Activated CD4-positive, CD25-positive, alpha-beta regulatory T cell treated with anti-CD3 and anti-CD28 coated beads, Interleukin-2, amount 50 U/mL, for 72 hours (primary cell): ENCODE results near the gene KLHL20.
"Not testable (repeated sequence)": the region's sequence is repeated elsewhere in the genome, so short reads cannot be mapped to it uniquely, and the experiment has no call there.

Experiments used
- DNase-seq: peaks from one replicate; pipeline ENCODE4 v3.0.0; 2021

Gene KLHL20

GRCh38 chr1:173714759-173715537 lies at the start of gene KLHL20:
Gene KLHL20 (plus strand): TSS chr1:173714981. CDS start chr1:173716044, 1,063 bp downstream.
- peak; percentile 80 for DNase-seq

- DNase-seq, result no peak
Observed at GRCh38 chr1:173666646-173667045, 48.1 kb upstream of the KLHL20 start.

- no peak for DNase-seq
Observed at GRCh38 chr1:173669491-173669941, 45.3 kb upstream of the KLHL20 start, which contains the start of gene ANKRD45. Gene ANKRD45 (minus strand): TSS chr1:173669851. CDS start chr1:173659418, 10,433 bp downstream.

GRCh38 chr1:173674496-173674895 lies 40.3 kb upstream of the KLHL20 start:
- not testable (repeated sequence) for DNase-seq

GRCh38 chr1:173680152-173680551 lies 34.6 kb upstream of the KLHL20 start:
- not testable (repeated sequence) for DNase-seq

GRCh38 chr1:173682184-173682583 lies 32.6 kb upstream of the KLHL20 start:
- no peak for DNase-seq

- not testable (repeated sequence) for DNase-seq
Observed at GRCh38 chr1:173683838-173684237, 30.9 kb upstream of the KLHL20 start.

- not testable (repeated sequence) for DNase-seq
Observed at GRCh38 chr1:173685121-173685520, 29.7 kb upstream of the KLHL20 start.

- no peak for DNase-seq
Observed at GRCh38 chr1:173688300-173688699, 26.5 kb upstream of the KLHL20 start.

- no peak for DNase-seq
Observed at GRCh38 chr1:173693238-173693637, 21.5 kb upstream of the KLHL20 start.

- DNase-seq, result not testable (repeated sequence)
Observed at GRCh38 chr1:173701299-173701698, 13.5 kb upstream of the KLHL20 start.

- DNase-seq, result no peak
Observed at GRCh38 chr1:173702736-173703135, 12.0 kb upstream of the KLHL20 start.

- DNase-seq, result no peak
Observed at GRCh38 chr1:173705117-173705516, 9.7 kb upstream of the KLHL20 start.

GRCh38 chr1:173708787-173709186 lies 6.0 kb upstream of the KLHL20 start:
- no peak for DNase-seq

- DNase-seq, result no peak
Observed at GRCh38 chr1:173714441-173714758, 381 bp upstream of the KLHL20 start.

- DNase-seq, result no peak
Observed at GRCh38 chr1:173715538-173715844, 710 bp downstream of the KLHL20 start.

- DNase-seq, result no peak
Observed at GRCh38 chr1:173717238-173717637, 2.5 kb downstream of the KLHL20 start.

- not testable (repeated sequence) for DNase-seq
Observed at GRCh38 chr1:173731331-173731730, 16.6 kb downstream of the KLHL20 start.

GRCh38 chr1:173733912-173734311 lies 19.1 kb downstream of the KLHL20 start:
- no peak for DNase-seq

- DNase-seq, result not testable (repeated sequence)
Observed at GRCh38 chr1:173736104-173736503, 21.3 kb downstream of the KLHL20 start.

GRCh38 chr1:173742203-173742886 lies 27.6 kb downstream of the KLHL20 start:
- no peak for DNase-seq

- no peak for DNase-seq
Observed at GRCh38 chr1:173744651-173745050, 29.9 kb downstream of the KLHL20 start.

GRCh38 chr1:173749137-173749536 lies 34.4 kb downstream of the KLHL20 start:
- DNase-seq, result no peak

- DNase-seq, result no peak
Observed at GRCh38 chr1:173753830-173754229, 39.0 kb downstream of the KLHL20 start.
